GM12865 (cell line): ENCODE data around the gene KRT84.

Source experiments
- DNase-seq: peaks from one replicate; pipeline ENCODE4 v3.0.0; 2010; ENCODE audit warnings: low read depth
- H3K4me3 ChIP-seq: 2 replicates; pipeline ENCODE4 v1.5.1; 2011; ENCODE audit warnings: mild to moderate bottlenecking, low read depth, low read length, control low read depth
- TF ChIP-seq, protein P1 (sequence below): IDR thresholded peaks from 2 replicates; pipeline ENCODE4 v1.5.1; 2011; ENCODE audit warnings: low read length, control low read depth, low read depth, inconsistent platforms; ENCODE audit not compliant: insufficient read depth; ENCODE audit errors: missing control alignments

KRT84 gene

DNA sequence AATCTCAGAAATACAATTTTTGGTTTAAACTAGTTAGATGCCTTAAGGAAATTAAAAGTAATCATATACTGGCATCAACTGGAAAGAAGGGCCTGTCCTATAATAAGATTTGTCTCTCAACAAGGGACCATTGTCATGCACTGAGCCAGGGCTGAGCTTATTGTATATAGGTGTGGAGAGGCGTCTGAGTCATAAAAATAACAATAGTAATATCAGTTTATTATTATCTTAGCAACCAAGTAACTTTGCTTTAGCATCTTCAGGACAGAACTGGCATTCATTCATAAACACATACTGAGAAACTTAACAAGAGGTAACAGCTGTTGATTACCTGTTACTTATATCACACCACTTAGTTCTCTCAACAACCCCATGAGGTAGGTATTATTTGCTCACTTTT, 41.6 kb upstream of the KRT84 start:
- H3K4me3 ChIP-seq = no peak overlapping the region
- TF ChIP-seq, protein P1, sequence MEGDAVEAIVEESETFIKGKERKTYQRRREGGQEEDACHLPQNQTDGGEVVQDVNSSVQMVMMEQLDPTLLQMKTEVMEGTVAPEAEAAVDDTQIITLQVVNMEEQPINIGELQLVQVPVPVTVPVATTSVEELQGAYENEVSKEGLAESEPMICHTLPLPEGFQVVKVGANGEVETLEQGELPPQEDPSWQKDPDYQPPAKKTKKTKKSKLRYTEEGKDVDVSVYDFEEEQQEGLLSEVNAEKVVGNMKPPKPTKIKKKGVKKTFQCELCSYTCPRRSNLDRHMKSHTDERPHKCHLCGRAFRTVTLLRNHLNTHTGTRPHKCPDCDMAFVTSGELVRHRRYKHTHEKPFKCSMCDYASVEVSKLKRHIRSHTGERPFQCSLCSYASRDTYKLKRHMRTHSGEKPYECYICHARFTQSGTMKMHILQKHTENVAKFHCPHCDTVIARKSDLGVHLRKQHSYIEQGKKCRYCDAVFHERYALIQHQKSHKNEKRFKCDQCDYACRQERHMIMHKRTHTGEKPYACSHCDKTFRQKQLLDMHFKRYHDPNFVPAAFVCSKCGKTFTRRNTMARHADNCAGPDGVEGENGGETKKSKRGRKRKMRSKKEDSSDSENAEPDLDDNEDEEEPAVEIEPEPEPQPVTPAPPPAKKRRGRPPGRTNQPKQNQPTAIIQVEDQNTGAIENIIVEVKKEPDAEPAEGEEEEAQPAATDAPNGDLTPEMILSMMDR = no peak
- DNase-seq = no peak

DNA sequence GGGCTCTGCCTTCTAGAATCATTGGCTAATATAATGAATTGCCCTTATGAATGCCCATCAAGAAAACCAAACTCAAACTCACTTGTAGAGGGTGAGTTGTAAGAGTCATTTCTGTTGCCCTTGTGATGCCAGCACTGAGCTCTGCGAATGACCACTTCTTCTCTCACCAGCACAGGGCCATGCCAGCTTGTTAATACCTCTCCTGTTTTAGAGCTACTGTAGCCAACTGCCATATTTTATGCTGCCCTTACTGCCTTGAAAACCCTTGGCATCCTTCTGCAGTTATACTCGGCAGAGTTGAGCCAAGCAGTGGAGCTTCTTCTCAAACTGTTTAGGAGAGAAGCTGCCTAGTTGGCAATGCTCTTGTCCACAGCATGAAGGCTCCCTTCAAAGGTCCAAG, 40.6 kb upstream of the KRT84 start:
- TF ChIP-seq, protein P1 = no peak
- H3K4me3 ChIP-seq = no peak overlapping the region

DNA sequence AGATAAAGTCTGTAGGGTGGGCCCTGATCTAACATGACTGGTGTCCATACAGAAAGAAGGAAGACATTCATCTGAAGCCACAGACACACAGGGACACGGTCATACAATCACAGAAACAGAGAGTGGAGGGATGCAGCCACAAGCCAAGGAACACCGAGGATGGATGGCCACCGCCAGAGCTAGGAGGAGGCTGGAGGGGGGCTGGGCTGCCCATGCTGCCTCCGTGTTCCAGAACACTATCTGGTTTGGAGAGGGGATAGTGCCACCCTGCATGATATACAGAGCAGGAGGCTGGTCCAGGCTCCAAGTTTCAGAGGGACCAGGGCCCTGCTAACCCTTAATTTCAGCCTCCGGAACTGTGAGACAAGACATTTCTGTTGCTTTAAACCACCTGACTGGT, 40.0 kb upstream of the KRT84 start:
- DNase-seq = no peak
- TF ChIP-seq, protein P1 = no peak
- H3K4me3 ChIP-seq = no peak overlapping the region

More for the DNA sequence above, 40.6 kb upstream of the KRT84 start:
- no peak for DNase-seq

DNA sequence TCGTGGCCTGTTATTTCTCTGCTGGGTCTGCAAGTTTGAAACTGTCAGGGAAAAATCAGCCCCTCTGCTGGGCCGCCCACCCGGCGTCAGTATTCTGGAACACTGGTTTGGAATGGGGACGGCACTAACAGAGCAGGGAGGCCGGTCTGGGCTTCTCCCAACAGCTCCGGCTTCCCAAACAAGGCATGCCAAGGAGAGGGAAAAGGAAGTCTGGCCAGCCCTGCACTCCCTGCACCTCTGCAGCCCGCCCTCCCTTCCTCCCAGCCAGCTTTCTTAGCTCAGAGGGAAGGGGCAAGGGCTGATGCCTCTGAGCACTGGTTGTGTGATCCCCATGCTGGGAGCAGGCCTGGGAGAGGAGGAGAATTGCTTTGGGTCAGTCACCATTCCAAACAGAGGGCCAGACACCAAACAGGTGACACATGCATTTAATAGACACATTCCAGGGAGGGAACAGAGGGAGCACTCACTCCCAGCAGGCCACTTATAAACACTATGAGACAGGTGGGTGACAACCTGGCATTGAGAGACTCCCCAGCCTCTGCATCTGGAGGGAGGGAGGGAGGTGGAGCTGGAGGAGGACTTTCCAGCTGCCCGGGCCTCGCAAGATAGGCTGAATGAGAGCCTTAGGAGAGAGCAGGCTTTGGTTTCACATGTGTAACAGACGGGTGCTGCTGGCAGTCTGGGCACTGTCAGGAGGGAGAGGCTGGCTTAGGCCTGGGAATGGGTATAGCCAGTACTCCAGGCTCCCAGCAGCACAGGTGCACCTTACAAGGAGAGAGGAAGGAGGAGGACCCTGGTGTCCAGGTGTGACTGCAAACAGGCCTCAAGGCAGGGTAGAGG, 38.4 kb upstream of the KRT84 start:
- TF ChIP-seq, protein P1 = no peak
- DNase-seq = no peak

DNA sequence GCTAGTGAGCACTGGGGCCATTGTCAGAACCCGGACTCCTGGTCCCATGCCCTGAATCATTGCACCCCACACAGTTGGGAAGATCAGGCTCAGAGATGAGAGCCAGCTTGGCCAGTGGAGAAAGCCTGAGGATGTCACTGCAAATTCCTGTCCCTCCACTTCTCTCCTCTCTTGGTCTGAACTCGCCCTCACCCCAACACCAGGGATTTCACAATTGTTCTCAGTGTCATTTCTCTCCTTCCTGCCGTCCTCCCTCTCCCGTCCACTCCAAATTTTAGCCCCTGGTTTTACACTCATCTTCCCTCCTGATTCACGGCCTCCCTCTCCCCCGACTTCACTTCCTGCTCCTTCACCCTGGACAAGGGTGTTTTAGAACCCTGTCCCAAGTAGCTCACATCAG, 37.6 kb upstream of the KRT84 start:
- no peak overlapping the region for H3K4me3 ChIP-seq
- TF ChIP-seq, protein P1 = no peak
- DNase-seq = no peak

More for the DNA sequence above, 38.4 kb upstream of the KRT84 start:
- no peak overlapping the region for H3K4me3 ChIP-seq

DNA sequence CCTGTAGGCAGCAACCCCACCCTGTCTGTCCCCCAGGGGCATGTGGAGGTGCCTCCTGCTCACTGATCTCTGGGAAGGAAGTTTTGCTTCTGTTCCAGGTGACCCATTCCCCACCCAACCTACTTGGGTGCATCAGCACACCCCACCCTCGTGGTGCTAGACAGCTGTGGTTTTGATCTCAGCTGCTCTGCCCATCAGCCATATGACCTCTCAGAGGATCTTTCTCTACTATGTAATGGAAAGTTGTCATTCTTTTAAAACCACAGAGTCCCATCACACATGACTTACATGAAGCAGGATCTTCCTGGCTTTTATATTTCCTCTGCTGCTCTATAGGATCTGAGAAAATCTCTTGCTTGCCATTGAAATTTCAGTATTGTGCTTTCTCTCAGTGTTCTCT, 34.2 kb upstream of the KRT84 start:
- H3K4me3 ChIP-seq = no peak overlapping the region
- TF ChIP-seq, protein P1 = no peak
- DNase-seq = no peak

DNA sequence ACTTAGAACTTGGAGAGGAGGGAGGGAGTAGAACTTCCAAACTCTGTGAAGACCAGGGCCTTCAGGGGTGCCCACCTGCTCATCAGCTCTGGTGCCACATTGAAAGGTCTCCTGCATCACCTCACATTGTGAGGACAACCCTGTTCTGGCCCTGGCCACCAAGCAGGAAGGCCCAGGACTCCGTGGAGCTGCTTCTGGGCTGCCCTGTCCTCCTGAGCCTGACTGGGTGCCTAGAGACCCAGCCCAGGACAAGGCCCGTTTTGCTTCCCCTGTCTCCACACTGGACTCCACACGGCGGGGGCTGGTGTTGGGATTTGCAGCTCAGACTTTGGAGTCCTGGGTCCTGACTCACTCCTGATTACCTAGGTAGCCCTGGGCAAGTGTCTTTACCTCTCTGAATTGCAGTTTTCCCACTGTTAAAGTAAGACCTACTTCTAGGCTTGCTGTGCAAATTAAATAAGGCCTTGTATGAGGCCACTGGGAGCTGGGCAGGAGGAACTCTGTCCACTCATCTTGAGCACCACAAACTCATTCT, 33.2 kb upstream of the KRT84 start:
- TF ChIP-seq, protein P1 = no peak
- no peak overlapping the region for H3K4me3 ChIP-seq
- no peak for DNase-seq
